Measurements from ENCODE around the gene TRAM2.

DNA sequence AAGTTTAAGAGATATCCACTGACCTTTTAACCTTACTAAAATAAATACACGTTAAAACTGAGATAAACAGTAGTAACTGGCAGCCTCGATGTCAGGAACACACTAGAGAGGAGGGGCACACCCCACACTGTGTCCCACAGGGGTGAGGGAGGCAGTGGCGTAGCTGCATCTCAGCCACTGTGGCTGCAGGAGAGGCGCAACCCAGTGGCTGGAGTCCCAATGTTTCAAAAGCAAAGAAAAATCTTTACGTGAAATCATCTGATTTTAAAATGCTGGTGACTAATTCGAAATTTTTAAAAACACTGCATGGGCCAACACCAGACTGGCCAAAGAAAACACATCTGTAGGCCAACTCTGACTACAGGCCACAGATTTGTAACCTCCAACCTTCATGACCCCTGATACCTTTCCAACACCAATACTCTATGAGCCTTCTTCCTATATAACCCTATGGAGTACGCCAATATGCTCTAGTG lies 54.7 kb downstream of the TRAM2 start:
- TF ChIP-seq, protein P1, sequence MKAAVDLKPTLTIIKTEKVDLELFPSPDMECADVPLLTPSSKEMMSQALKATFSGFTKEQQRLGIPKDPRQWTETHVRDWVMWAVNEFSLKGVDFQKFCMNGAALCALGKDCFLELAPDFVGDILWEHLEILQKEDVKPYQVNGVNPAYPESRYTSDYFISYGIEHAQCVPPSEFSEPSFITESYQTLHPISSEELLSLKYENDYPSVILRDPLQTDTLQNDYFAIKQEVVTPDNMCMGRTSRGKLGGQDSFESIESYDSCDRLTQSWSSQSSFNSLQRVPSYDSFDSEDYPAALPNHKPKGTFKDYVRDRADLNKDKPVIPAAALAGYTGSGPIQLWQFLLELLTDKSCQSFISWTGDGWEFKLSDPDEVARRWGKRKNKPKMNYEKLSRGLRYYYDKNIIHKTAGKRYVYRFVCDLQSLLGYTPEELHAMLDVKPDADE (CRISPR knock-in tag; IDR thresholded peaks at IDR 0.05) = no peak
- no peak for TF ChIP-seq POLR2A (IDR thresholded peaks at IDR 0.05; ENCODE audit: insufficient read depth in 1 of 2, low read depth in 2 of 2, low read length in 2 of 2)
- TF ChIP-seq MXI1 (IDR thresholded peaks at IDR 0.05; ENCODE audit: borderline replicate concordance, low read depth, low read length) = no peak
- no peak for TF ChIP-seq TCF7L2 (IDR thresholded peaks at IDR 0.05; ENCODE audit: low read depth, low read length)
- no peak for TF ChIP-seq MAFF (IDR thresholded peaks at IDR 0.05; ENCODE audit: low read depth, low read length)
- no peak for TF ChIP-seq TMF1 (CRISPR knock-in tag; IDR thresholded peaks at IDR 0.05; ENCODE audit: low read depth)
- TF ChIP-seq ZNF747 (CRISPR knock-in tag; IDR thresholded peaks at IDR 0.05; ENCODE audit: borderline replicate concordance) = no peak

All from HepG2 (cell line).